ENCODE measurements around the gene CCDC14.

Gene CCDC14

GRCh38 chr3:123936400-123936799 lies 24.6 kb downstream of the CCDC14 start:
- H3K27ac ChIP-seq (ENCODE audit: low read length) = no peak overlapping the region
- no peaks in the 10 kb centered on the region for H3K36me3 ChIP-seq (ENCODE audit: control insufficient read depth in 2 of 2, insufficient read depth in 2 of 2, low read length in 2 of 2)
- no peaks in the 10 kb centered on the region for H3K27me3 ChIP-seq (ENCODE audit: control insufficient read depth in 1 of 2, insufficient read depth in 2 of 2, low read length in 2 of 2)

GRCh38 chr3:123935830-123936229 lies 25.2 kb downstream of the CCDC14 start:
- Histone ChIP-seq H3K9ac (ENCODE audit: low read length in 2 of 2) (no peak overlapping the region), H3K27ac (ENCODE audit: low read length) (no peak overlapping the region), H3K4me1 (ENCODE audit: control insufficient read depth, insufficient read depth, low read length) (no peaks in the 10 kb centered on the region), H3K4me3 (ENCODE audit: low read length in 2 of 2) (no peak overlapping the region), H3K27me3 (ENCODE audit: control insufficient read depth in 1 of 2, insufficient read depth in 2 of 2, low read length in 2 of 2) (no peaks in the 10 kb centered on the region), H3K36me3 (ENCODE audit: control insufficient read depth in 2 of 2, insufficient read depth in 2 of 2, low read length in 2 of 2) (no peaks in the 10 kb centered on the region), H3K9me3 (ENCODE audit: control insufficient read depth in 2 of 2, low read length in 2 of 2) (no peaks in the 10 kb centered on the region)

More at GRCh38 chr3:123936400-123936799, 24.6 kb downstream of the CCDC14 start:
- Histone ChIP-seq H3K4me1 (ENCODE audit: control insufficient read depth, insufficient read depth, low read length) (no peaks in the 10 kb centered on the region), H3K9ac (ENCODE audit: low read length in 2 of 2) (no peak overlapping the region), H3K4me3 (ENCODE audit: low read length in 2 of 2) (no peak overlapping the region), H3K9me3 (ENCODE audit: control insufficient read depth in 2 of 2, low read length in 2 of 2) (no peaks in the 10 kb centered on the region)

- no peaks in the 10 kb centered on the region for H3K9me3 ChIP-seq (ENCODE audit: control insufficient read depth in 2 of 2, low read length in 2 of 2)
- no peak overlapping the region for H3K9ac ChIP-seq (ENCODE audit: low read length in 2 of 2)
- H3K27ac ChIP-seq (ENCODE audit: low read length) = no peak overlapping the region
- H3K4me1 ChIP-seq (ENCODE audit: control insufficient read depth, insufficient read depth, low read length) = no peaks in the 10 kb centered on the region
- H3K36me3 ChIP-seq (ENCODE audit: control insufficient read depth in 2 of 2, insufficient read depth in 2 of 2, low read length in 2 of 2) = peaks cover 4 to 5% of the 10 kb centered on the region in 2 donors
- H3K4me3 ChIP-seq (ENCODE audit: low read length in 2 of 2) = no peak overlapping the region
- H3K27me3 ChIP-seq (ENCODE audit: control insufficient read depth in 1 of 2, insufficient read depth in 2 of 2, low read length in 2 of 2) = no peaks in the 10 kb centered on the region
Observed at GRCh38 chr3:123934250-123934649, 26.8 kb downstream of the CCDC14 start.

- Histone ChIP-seq H3K4me1 (ENCODE audit: control insufficient read depth, insufficient read depth, low read length) (no peaks in the 10 kb centered on the region), H3K9me3 (ENCODE audit: control insufficient read depth in 2 of 2, low read length in 2 of 2) (no peaks in the 10 kb centered on the region), H3K27ac (ENCODE audit: low read length) (no peak overlapping the region), H3K27me3 (ENCODE audit: control insufficient read depth in 1 of 2, insufficient read depth in 2 of 2, low read length in 2 of 2) (no peaks in the 10 kb centered on the region), H3K36me3 (ENCODE audit: control insufficient read depth in 2 of 2, insufficient read depth in 2 of 2, low read length in 2 of 2) (peaks cover 4 to 5% of the 10 kb centered on the region in 2 donors), H3K4me3 (ENCODE audit: low read length in 2 of 2) (no peak overlapping the region), H3K9ac (ENCODE audit: low read length in 2 of 2) (no peak overlapping the region)
Observed at GRCh38 chr3:123930445-123930844, 30.6 kb downstream of the CCDC14 start.

- Histone ChIP-seq H3K4me1 (ENCODE audit: control insufficient read depth, insufficient read depth, low read length) (no peaks in the 10 kb centered on the region), H3K27ac (ENCODE audit: low read length) (no peak overlapping the region), H3K27me3 (ENCODE audit: control insufficient read depth in 1 of 2, insufficient read depth in 2 of 2, low read length in 2 of 2) (no peaks in the 10 kb centered on the region), H3K9me3 (ENCODE audit: control insufficient read depth in 2 of 2, low read length in 2 of 2) (no peaks in the 10 kb centered on the region), H3K4me3 (ENCODE audit: low read length in 2 of 2) (no peak overlapping the region), H3K9ac (ENCODE audit: low read length in 2 of 2) (no peak overlapping the region), H3K36me3 (ENCODE audit: control insufficient read depth in 2 of 2, insufficient read depth in 2 of 2, low read length in 2 of 2) (peaks cover 4 to 5% of the 10 kb centered on the region in 2 donors)
Observed at GRCh38 chr3:123929325-123929724, 31.7 kb downstream of the CCDC14 start.

GRCh38 chr3:123926396-123926795 lies 34.6 kb downstream of the CCDC14 start:
- Histone ChIP-seq H3K36me3 (ENCODE audit: control insufficient read depth in 2 of 2, insufficient read depth in 2 of 2, low read length in 2 of 2) (peaks cover 5 to 11% of the 10 kb centered on the region in 2 donors), H3K9me3 (ENCODE audit: control insufficient read depth in 2 of 2, low read length in 2 of 2) (peaks cover 0 to 3% of the 10 kb centered on the region in 2 donors)

GRCh38 chr3:123920868-123921267 lies 40.2 kb downstream of the CCDC14 start:
- Histone ChIP-seq H3K27ac (ENCODE audit: low read length) (no peak overlapping the region), H3K27me3 (ENCODE audit: control insufficient read depth in 1 of 2, insufficient read depth in 2 of 2, low read length in 2 of 2) (no peaks in the 10 kb centered on the region), H3K4me3 (ENCODE audit: low read length in 2 of 2) (no peak overlapping the region), H3K9ac (ENCODE audit: low read length in 2 of 2) (no peak overlapping the region), H3K36me3 (ENCODE audit: control insufficient read depth in 2 of 2, insufficient read depth in 2 of 2, low read length in 2 of 2) (peaks cover 9% of the 10 kb centered on the region in 2 donors), H3K9me3 (ENCODE audit: control insufficient read depth in 2 of 2, low read length in 2 of 2) (peaks cover 5 to 7% of the 10 kb centered on the region in 2 donors), H3K4me1 (ENCODE audit: control insufficient read depth, insufficient read depth, low read length) (no peaks in the 10 kb centered on the region)

More at GRCh38 chr3:123926396-123926795, 34.6 kb downstream of the CCDC14 start:
- no peak overlapping the region for H3K9ac ChIP-seq (ENCODE audit: low read length in 2 of 2)
- H3K27me3 ChIP-seq (ENCODE audit: control insufficient read depth in 1 of 2, insufficient read depth in 2 of 2, low read length in 2 of 2) = no peaks in the 10 kb centered on the region
- H3K4me1 ChIP-seq (ENCODE audit: control insufficient read depth, insufficient read depth, low read length) = no peaks in the 10 kb centered on the region
- H3K27ac ChIP-seq (ENCODE audit: low read length) = no peak overlapping the region
- no peak overlapping the region for H3K4me3 ChIP-seq (ENCODE audit: low read length in 2 of 2)

GRCh38 chr3:123920383-123920782 lies 40.6 kb downstream of the CCDC14 start:
- Histone ChIP-seq H3K9ac (ENCODE audit: low read length in 2 of 2) (no peak overlapping the region), H3K4me1 (ENCODE audit: control insufficient read depth, insufficient read depth, low read length) (no peaks in the 10 kb centered on the region), H3K36me3 (ENCODE audit: control insufficient read depth in 2 of 2, insufficient read depth in 2 of 2, low read length in 2 of 2) (peaks cover 9% of the 10 kb centered on the region in 2 donors), H3K27me3 (ENCODE audit: control insufficient read depth in 1 of 2, insufficient read depth in 2 of 2, low read length in 2 of 2) (no peaks in the 10 kb centered on the region), H3K9me3 (ENCODE audit: control insufficient read depth in 2 of 2, low read length in 2 of 2) (peaks cover 5 to 7% of the 10 kb centered on the region in 2 donors), H3K27ac (ENCODE audit: low read length) (no peak overlapping the region), H3K4me3 (ENCODE audit: low read length in 2 of 2) (no peak overlapping the region)

GRCh38 chr3:123919353-123919752 lies 41.7 kb downstream of the CCDC14 start:
- Histone ChIP-seq H3K4me1 (ENCODE audit: control insufficient read depth, insufficient read depth, low read length) (no peaks in the 10 kb centered on the region), H3K4me3 (ENCODE audit: low read length in 2 of 2) (no peak overlapping the region), H3K27me3 (ENCODE audit: control insufficient read depth in 1 of 2, insufficient read depth in 2 of 2, low read length in 2 of 2) (no peaks in the 10 kb centered on the region), H3K9ac (ENCODE audit: low read length in 2 of 2) (no peak overlapping the region), H3K36me3 (ENCODE audit: control insufficient read depth in 2 of 2, insufficient read depth in 2 of 2, low read length in 2 of 2) (peaks cover 9 to 12% of the 10 kb centered on the region in 2 donors), H3K9me3 (ENCODE audit: control insufficient read depth in 2 of 2, low read length in 2 of 2) (peaks cover 5 to 7% of the 10 kb centered on the region in 2 donors), H3K27ac (ENCODE audit: low read length) (no peak overlapping the region)

- H3K9me3 ChIP-seq (ENCODE audit: control insufficient read depth in 2 of 2, low read length in 2 of 2) = no peaks in the 10 kb centered on the region
- peaks cover 3 to 9% of the 10 kb centered on the region in 2 donors for H3K36me3 ChIP-seq (ENCODE audit: control insufficient read depth in 2 of 2, insufficient read depth in 2 of 2, low read length in 2 of 2)
- H3K27ac ChIP-seq (ENCODE audit: low read length) = no peak overlapping the region
- H3K9ac ChIP-seq (ENCODE audit: low read length in 2 of 2) = no peak overlapping the region
- no peaks in the 10 kb centered on the region for H3K4me1 ChIP-seq (ENCODE audit: control insufficient read depth, insufficient read depth, low read length)
- no peaks in the 10 kb centered on the region for H3K27me3 ChIP-seq (ENCODE audit: control insufficient read depth in 1 of 2, insufficient read depth in 2 of 2, low read length in 2 of 2)
- H3K4me3 ChIP-seq (ENCODE audit: low read length in 2 of 2) = no peak overlapping the region
Observed at GRCh38 chr3:123914829-123915228, 46.2 kb downstream of the CCDC14 start.

GRCh38 chr3:123909785-123910184 lies 51.2 kb downstream of the CCDC14 start:
- Histone ChIP-seq H3K4me3 (ENCODE audit: low read length in 2 of 2) (no peak overlapping the region), H3K27ac (ENCODE audit: low read length) (no peak overlapping the region), H3K27me3 (ENCODE audit: control insufficient read depth in 1 of 2, insufficient read depth in 2 of 2, low read length in 2 of 2) (no peaks in the 10 kb centered on the region), H3K4me1 (ENCODE audit: control insufficient read depth, insufficient read depth, low read length) (no peaks in the 10 kb centered on the region), H3K36me3 (ENCODE audit: control insufficient read depth in 2 of 2, insufficient read depth in 2 of 2, low read length in 2 of 2) (no peaks in the 10 kb centered on the region), H3K9ac (ENCODE audit: low read length in 2 of 2) (no peak overlapping the region), H3K9me3 (ENCODE audit: control insufficient read depth in 2 of 2, low read length in 2 of 2) (no peaks in the 10 kb centered on the region)
